Gastroesophageal sphincter (tissue), 3 donors: ENCODE results near the gene ACTBL2.
A peak's percentile ranks its signal among the peaks of the same experiment; 100 is the strongest.

ENCODE experiments used
- CTCF ChIP-seq, 4 experiments: fragments of 200-600 bp in 2 of 4; fragments of 450-650 bp in 2 of 4; sonication (generic) in 1 of 4; IDR thresholded peaks; one replicate each; pipeline ENCODE4 v1.5.1; 2017 to 2019; ENCODE audit warnings: antibody characterized with exemption in 4 of 4, mild to moderate bottlenecking in 2 of 4, moderate library complexity in 2 of 4
- POLR2AphosphoS5 ChIP-seq: sonication (generic); formaldehyde crosslinking; IDR thresholded peaks from one replicate; pipeline ENCODE4 v1.6.1; 2017; ENCODE audit warnings: antibody characterized with exemption

- TF ChIP-seq POLR2AphosphoS5 (peak; percentile 88), CTCF (IDR thresholded peaks at IDR 0.05) (no peak)
These were observed 29.7 kb downstream of the ACTBL2 start for GRCh38 chr5:57452885-57453284.
